Psoas muscle (tissue), 8 donors: Measurements from ENCODE around the gene RDH12. TPM values are rescaled to one million over a fixed set of nuclear protein-coding genes. Genes with fewer than 3 reads are reported as not detected.
"Not testable (repeated sequence)": the region's sequence is repeated elsewhere in the genome, so short reads cannot be mapped to it uniquely, and the experiment has no call there.

Experiments
- ATAC-seq, 4 donors: fragments of 200-7000 bp; cut with Tn5 transposase; one replicate each; pipeline ENCODE4 v1.9.1; 2020; ENCODE audit warnings: moderate library complexity in 3 of 4, mild to moderate bottlenecking in 2 of 4
- DNase-seq, 2 donors: peaks; one replicate each; pipeline ENCODE4 v3.0.0-alpha.2; 2020
- H3K27ac ChIP-seq: fragments of 200-600 bp; one replicate; pipeline ENCODE4 v1.8.0; 2022
- H3K27me3 ChIP-seq, 3 donors: fragments of 200-600 bp in 1 of 3; one replicate each; pipeline versions ENCODE4 v1.6.1 to v1.8.0; 2013 to 2022; ENCODE audit warnings: low read length in 2 of 3, mild to moderate bottlenecking in 2 of 3, moderate library complexity in 1 of 3; ENCODE audit not compliant: insufficient read depth in 3 of 3
- H3K36me3 ChIP-seq, 2 donors: fragments of 200-600 bp in 1 of 2; one replicate each; pipeline versions ENCODE4 v1.6.1 to v1.8.0; 2013 to 2022; ENCODE audit warnings: low read depth in 1 of 2, mild to moderate bottlenecking in 1 of 2, moderate library complexity in 1 of 2; ENCODE audit not compliant: insufficient read depth in 1 of 2
- H3K4me1 ChIP-seq: fragments of 200-600 bp; one replicate; pipeline ENCODE4 v1.8.0; 2022
- H3K4me3 ChIP-seq: fragments of 200-600 bp; one replicate; pipeline ENCODE4 v1.8.0; 2022; ENCODE audit warnings: mild to moderate bottlenecking
- H3K9me3 ChIP-seq: fragments of 200-600 bp; one replicate; pipeline ENCODE4 v1.8.0; 2022
- WGBS, 3 donors: extraction: QIAGEN DNeasy Blood & Tissue Kit; methylation state at CpG; one replicate each; pipeline versions ENCODE4 v1.1.6 to v1.1.7; 2013; 5-methylcytosine and 5-hydroxymethylcytosine counted together
- intact Hi-C, 2 donors: fragments of 100-400 bp; cut with DNase I; formaldehyde crosslinking; loops; one replicate each; pipeline versions ENCODE4 v1.11.0 to v1.14.2; 2022
- long read RNA-seq, 2 donors: library from polyadenylated mRNA; unstranded; transcript quantifications; one replicate each; pipeline ENCODE4 v2.0.0, GENCODE V29; 2021
- polyA plus RNA-seq, 3 donors: library from polyadenylated mRNA; stranded (reverse); fragments of 200-250 nt; gene quantifications; one replicate each; pipeline ENCODE4 v1.2.3, GENCODE V29; 2013
- total RNA-seq, 4 donors: library from RNA; stranded (reverse); fragmentation: NEBNext Ultra II Directional in 2 of 4; extraction: Animal tissue kit (Norgen Biotek cat#: 25700) in 2 of 4; gene quantifications; one replicate each; pipeline versions ENCODE4 v1.2.1 to v1.2.4, GENCODE V29; 2021 to 2023
- TF ChIP-seq, protein P1 (sequence below): fragments of 200-600 bp; IDR thresholded peaks from one replicate; pipeline ENCODE4 v1.8.0; 2022; ENCODE audit warnings: antibody characterized with exemption
- donor health status: healthy with polysubstance abuse.
- donor health status: DM: no; HTN: no; CAD: no; lungs with moderate emphysema.
- donor health status: Bipolar disorder and iron deficiency.
- donor health status: healthy.
- donor health status: DM: yes; HTN: yes; CAD: no.
- donor health status: DM: no; HTN: no; CAD: no.
- donor health status: DM: no; HTN: no; CAD: no.
- donor health status: DM: yes; HTN: yes; CAD: no.

The RDH12 gene
- total RNA-seq (not detected), polyA plus RNA-seq (under 1 TPM in 1 of 3 donors, not detected in 2; 0.03 TPM)
- long read RNA-seq, donor 1 = 0 reads
- long read RNA-seq, donor 2 = 0 reads

DNA sequence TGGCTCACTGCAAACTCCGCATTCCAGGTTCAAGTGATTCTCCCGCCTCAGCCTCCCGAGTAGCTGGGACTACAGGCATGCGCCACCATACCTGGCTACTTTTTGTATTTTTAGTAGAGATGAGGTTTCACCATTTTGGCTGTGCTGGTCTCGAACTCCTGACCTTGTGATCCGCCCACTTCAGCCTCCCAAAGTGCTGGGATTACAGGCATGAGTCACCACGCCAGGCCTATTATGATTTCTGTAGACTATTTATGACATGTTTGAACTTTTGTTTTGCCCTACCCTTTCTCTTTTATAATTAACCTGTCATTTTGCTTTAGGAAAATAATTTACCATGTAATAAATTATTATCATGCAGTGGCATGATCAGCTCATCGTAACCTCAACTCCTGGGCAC is at the start of gene RDH12:
Gene RDH12 (plus strand): TSS at position 395 of the 400 bp plus-strand sequence. CDS start 20,757 bp downstream, outside the sequence.
- H3K9me3 ChIP-seq, H3K27ac ChIP-seq, DNase-seq, H3K27me3 ChIP-seq, H3K4me3 ChIP-seq, H3K36me3 ChIP-seq, H3K4me1 ChIP-seq, ATAC-seq: not testable (repeated sequence)
- intact Hi-C loops = loop anchor here (5.0 to 10.0 kb wide), 4 partner anchors 84 to 277 kb away; partner anchors contain the start of gene ARG2 (in 2 of the 2)
- WGBS, 3 donors = 83 to 95% (median 90%) methylated on average over 8 of the region's 8 CpGs

DNA sequence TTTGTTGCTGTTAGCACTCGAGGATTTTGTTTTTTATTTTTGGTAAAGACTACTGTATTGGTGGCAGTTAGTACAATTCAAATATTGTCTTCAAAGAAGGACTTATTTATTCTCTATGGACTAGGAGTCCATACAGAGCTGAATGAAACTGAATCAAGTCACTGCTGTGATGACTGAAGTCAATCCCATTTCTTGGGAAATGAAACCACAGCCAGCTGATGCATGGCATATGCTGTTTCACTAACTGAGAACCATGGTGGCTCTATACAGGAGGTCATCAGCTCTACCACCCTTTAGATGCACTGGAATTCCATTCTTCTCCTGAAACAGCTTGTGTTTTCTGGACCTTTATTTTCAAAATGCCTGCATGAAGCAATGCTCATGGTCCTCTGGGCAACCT is 49.5 kb upstream of the RDH12 start:
- Histone ChIP-seq H3K4me1 (peaks cover 7% of the 10 kb centered on the region), H3K27me3 (no peaks in the 10 kb centered on the region), H3K27ac (no peak overlapping the region), H3K9me3 (no peaks in the 10 kb centered on the region), H3K4me3 (no peak overlapping the region), H3K36me3 (peaks cover 28 to 98% of the 10 kb centered on the region in 2 donors)
- WGBS, 3 donors = 87 to 97% (median 89%) methylated on average over 1 of the region's 1 CpG
- DNase-seq (no peak), ATAC-seq (no peak)
- intact Hi-C loops = no loop called here
- TF ChIP-seq, protein P1, sequence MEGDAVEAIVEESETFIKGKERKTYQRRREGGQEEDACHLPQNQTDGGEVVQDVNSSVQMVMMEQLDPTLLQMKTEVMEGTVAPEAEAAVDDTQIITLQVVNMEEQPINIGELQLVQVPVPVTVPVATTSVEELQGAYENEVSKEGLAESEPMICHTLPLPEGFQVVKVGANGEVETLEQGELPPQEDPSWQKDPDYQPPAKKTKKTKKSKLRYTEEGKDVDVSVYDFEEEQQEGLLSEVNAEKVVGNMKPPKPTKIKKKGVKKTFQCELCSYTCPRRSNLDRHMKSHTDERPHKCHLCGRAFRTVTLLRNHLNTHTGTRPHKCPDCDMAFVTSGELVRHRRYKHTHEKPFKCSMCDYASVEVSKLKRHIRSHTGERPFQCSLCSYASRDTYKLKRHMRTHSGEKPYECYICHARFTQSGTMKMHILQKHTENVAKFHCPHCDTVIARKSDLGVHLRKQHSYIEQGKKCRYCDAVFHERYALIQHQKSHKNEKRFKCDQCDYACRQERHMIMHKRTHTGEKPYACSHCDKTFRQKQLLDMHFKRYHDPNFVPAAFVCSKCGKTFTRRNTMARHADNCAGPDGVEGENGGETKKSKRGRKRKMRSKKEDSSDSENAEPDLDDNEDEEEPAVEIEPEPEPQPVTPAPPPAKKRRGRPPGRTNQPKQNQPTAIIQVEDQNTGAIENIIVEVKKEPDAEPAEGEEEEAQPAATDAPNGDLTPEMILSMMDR = no peak

DNA sequence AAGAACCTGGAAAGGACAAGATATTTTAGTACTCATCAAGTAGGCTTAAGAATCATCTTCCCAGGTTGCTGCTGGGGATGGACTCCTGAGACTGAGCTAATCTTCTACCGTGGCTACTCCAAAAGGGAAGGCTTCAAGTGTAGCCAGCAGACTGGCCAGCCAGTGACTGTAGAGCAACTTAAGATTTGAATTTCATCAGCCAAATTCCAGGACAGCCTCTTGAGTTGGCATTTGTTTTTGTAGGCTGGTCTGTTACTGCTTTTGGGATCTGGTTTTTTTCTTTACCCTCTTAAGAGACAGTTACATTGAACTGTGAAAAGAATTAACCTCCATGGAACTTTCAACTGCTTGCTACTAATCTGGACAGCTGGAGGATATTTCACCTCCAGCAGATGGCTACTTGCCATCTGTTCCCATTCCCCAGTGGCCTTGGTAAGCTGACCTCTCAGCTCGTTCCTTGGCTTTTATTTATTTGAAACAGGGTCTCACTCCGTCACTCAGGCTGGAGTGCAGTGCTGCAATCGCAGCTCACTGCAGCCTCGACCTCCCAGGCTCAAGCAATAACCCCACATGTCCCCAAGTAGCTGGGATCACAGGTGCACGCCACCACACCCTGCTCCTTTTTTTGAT is 47.9 kb upstream of the RDH12 start:
- ATAC-seq (peak; percentile 50 to 66 (median 57)), DNase-seq (no peak)
- H3K9me3 ChIP-seq = no peaks in the 10 kb centered on the region
- no peak overlapping the region for H3K4me3 ChIP-seq
- H3K27ac ChIP-seq = peak overlapping the region; percentile 19
- TF ChIP-seq, protein P1 = no peak
- peaks cover 29 to 95% of the 10 kb centered on the region in 2 donors for H3K36me3 ChIP-seq
- H3K27me3 ChIP-seq = no peaks in the 10 kb centered on the region
- peaks cover 7% of the 10 kb centered on the region for H3K4me1 ChIP-seq
- WGBS, 3 donors = 43 to 54% (median 45%) methylated on average over 6 of the region's 6 CpGs
- intact Hi-C loops = no loop called here

DNA sequence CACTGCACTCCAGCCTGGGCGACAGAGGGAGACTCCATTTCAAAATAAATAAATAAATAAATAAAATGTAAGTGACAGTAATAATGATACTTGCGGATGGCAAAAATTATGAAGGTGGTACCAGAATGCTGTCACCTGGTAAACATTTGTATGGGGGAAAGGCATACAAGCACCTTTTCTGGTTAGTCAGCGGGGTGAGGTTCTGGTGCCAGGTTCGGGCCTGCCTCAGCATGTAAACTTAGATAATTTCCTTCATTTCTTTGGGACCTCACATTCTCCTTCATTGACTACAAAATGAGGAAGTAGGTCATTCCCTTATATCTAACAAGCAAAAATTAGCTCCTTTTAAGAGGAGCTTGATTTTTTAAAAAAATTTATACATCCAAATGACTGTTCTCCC is 38.1 kb upstream of the RDH12 start:
- DNase-seq (no peak), ATAC-seq (no peak)
- intact Hi-C loops = no loop called here
- peaks cover under 1 to 26% of the 10 kb centered on the region in 2 donors for H3K36me3 ChIP-seq
- WGBS, 3 donors = 85 to 98% (median 97%) methylated on average over 4 of the region's 4 CpGs
- H3K27me3 ChIP-seq = no peaks in the 10 kb centered on the region
- no peak overlapping the region for H3K4me3 ChIP-seq
- H3K4me1 ChIP-seq = peaks cover 12% of the 10 kb centered on the region
- TF ChIP-seq, protein P1 = no peak
- H3K9me3 ChIP-seq = no peaks in the 10 kb centered on the region
- no peak overlapping the region for H3K27ac ChIP-seq

DNA sequence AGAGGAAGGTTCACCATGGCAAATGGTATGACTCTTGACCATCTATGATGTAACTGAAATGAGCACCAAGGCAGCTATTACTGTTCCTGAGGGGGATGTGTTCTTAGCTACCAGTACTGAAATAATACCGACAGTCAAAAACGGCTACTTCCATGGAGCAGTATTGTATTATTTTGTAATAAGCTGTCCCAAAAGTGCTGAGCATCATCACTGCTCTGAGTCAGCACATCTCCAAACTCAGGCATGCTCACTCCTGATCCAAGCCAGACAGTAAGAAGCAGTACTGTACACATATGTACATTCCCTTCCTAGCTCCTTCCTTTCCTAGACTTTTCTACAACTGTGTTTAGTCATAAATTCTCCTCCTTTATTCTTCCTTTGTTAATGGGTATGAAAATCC is 35.8 kb upstream of the RDH12 start:
- intact Hi-C loops = loop anchor here (2.0 to 5.0 kb wide), 3 partner anchors 47 to 84 kb away; partner anchors contain the start of gene ARG2 (in 2 of the 2)
- Histone ChIP-seq H3K4me1 (peaks cover 12% of the 10 kb centered on the region), H3K36me3 (peaks cover 0 to 3% of the 10 kb centered on the region in 2 donors), H3K4me3 (no peak overlapping the region), H3K9me3 (no peaks in the 10 kb centered on the region), H3K27me3 (no peaks in the 10 kb centered on the region), H3K27ac (no peak overlapping the region)
- ATAC-seq (peak in 2 of 4 donors; percentile 37 to 40), DNase-seq (no peak)
- 63 to 90% (median 77%) methylated on average over 2 of the region's 2 CpGs for WGBS, 3 donors
- TF ChIP-seq, protein P1 = no peak
